NB4 (cell line): Measurements from ENCODE around the gene MICU1.

Source experiments
- DNase-seq: peaks from one replicate; pipeline ENCODE4 v3.0.0; 2010; ENCODE audit warnings: low read depth
- H3K4me3 ChIP-seq: one replicate; pipeline ENCODE4 v1.5.1; 2011; ENCODE audit warnings: mild to moderate bottlenecking, low read depth, low read length, moderate library complexity
- CTCF ChIP-seq: IDR thresholded peaks from one replicate; pipeline ENCODE4 v1.5.1; 2012; ENCODE audit warnings: low read depth, low read length
- MYC ChIP-seq: IDR thresholded peaks from 2 replicates; pipeline ENCODE4 v1.6.1; 2011; ENCODE audit warnings: low read depth, low read length
- POLR2A ChIP-seq: IDR thresholded peaks from 2 replicates; pipeline ENCODE4 v1.6.1; 2011; ENCODE audit warnings: mild to moderate bottlenecking; ENCODE audit not compliant: insufficient read length; ENCODE audit errors: extremely low read depth
- TF ChIP-seq, protein P1 (sequence below): IDR thresholded peaks from 2 replicates; pipeline ENCODE4 v1.6.1; 2011; ENCODE audit warnings: low read depth, low read length

MICU1 gene

DNA sequence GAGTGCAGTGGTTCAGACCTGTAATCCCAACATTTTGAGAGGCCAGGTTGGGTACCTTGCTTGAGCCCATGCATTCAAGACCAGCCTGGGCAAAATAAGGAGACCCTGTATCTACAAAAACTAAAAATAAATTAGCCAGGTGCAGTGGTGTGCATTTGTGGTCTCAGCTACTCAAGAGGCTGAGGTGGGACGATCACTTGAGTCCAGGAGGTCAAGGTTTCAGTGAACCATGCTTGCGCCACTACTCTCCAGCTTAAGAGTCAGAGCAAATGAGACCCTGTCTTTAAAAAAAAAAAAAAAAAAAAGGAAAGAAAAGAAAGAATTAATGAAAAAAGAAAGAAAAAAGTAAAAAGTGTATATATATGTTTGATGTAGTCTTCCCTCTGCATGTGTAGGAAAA, 24.7 kb downstream of the MICU1 start:
- no peak for DNase-seq
- TF ChIP-seq CTCF (no peak), MYC (no peak), POLR2A (no peak)
- TF ChIP-seq, protein P1, sequence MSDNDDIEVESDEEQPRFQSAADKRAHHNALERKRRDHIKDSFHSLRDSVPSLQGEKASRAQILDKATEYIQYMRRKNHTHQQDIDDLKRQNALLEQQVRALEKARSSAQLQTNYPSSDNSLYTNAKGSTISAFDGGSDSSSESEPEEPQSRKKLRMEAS: no peak

DNA sequence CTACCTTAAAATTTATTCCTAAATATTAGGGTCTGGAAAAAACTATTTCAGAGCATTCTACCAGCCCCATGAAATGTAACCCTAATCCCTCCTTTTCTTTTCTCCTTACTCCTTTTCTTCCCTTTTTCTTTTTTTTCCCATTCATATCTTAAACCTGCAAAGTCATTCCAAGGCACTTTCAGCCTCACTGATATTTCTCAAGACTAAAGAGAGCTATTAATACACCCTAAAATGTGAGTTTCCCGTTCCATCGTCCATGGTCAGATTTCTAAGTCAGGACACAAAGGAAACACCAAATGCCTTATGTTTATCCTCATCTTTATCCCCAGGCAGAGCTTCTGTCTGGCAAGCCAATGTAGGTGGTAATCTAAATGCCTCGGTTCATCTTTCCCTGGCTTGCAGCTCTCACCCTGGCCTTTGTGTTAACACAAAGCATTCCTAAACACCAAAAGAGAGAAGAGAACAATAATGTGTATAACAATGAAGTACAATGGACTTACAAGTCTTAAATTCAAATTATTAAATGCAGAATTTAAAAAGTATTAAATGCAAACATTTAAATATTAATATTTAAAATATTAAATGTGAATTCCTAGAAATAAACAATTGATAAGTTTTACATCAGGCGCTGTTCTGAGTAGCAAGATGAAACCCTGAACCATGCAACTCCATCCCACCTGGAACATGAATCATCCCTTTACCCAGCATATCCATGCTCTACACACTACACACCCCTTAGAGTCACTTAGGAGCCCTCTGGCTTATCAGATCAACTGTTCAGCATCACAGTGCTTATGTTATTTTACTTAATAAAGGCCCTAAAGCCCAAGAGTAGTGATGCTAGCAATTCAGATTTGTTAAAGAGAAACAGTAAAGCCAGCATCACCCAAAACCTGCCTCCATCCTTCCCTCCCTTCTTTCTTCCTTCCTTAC, 26.8 kb downstream of the MICU1 start:
- DNase-seq: no peak
- no peak for TF ChIP-seq POLR2A
- TF ChIP-seq, protein P1: no peak
- TF ChIP-seq MYC: no peak
- no peak for TF ChIP-seq CTCF
- H3K4me3 ChIP-seq: no peak overlapping the region

More for the DNA sequence above, 24.7 kb downstream of the MICU1 start:
- no peak overlapping the region for H3K4me3 ChIP-seq

DNA sequence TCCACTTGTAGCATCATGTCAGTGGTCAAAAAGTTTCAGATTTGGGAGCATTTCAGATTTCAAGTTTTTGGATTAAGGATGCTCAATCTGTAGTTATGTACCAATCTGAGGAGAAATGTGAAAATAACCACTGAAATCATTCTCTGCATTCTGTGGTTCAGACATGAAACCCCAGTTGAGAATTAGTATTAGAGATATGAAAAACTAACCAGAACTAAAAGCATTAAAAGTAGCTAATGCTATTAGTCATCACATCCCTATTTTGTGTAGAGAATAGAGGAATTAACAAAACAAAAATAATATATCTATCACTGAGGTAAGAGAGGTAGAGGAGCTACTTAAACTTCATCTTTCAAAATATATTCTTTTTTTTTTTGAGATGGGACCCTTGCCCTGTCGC, 28.0 kb downstream of the MICU1 start:
- TF ChIP-seq CTCF (no peak), MYC (no peak), POLR2A (no peak)
- TF ChIP-seq, protein P1: no peak
- no peak overlapping the region for H3K4me3 ChIP-seq
- DNase-seq: no peak

DNA sequence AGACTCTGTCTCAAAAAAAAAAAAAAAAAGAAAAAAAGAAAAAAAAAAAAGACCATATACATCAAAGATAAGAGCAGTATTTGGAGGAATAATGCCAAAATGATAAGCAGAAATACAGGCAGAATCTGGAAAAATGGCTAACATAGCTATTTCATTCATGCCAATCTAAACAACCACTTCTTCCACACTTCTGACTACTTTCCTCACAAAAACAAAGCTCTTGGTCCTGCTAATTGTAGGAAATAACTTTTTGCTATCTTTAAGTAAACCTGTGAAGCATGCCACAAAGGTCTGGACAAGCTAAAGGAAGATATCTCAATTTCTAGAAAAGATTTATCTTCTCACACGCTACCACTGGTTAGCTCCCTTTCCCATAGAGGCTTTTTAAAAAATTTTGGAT, 30.4 kb downstream of the MICU1 start:
- H3K4me3 ChIP-seq: no peak overlapping the region
- DNase-seq: no peak
- no peak for TF ChIP-seq MYC
- TF ChIP-seq, protein P1: no peak
- TF ChIP-seq POLR2A: no peak
- TF ChIP-seq CTCF: no peak

DNA sequence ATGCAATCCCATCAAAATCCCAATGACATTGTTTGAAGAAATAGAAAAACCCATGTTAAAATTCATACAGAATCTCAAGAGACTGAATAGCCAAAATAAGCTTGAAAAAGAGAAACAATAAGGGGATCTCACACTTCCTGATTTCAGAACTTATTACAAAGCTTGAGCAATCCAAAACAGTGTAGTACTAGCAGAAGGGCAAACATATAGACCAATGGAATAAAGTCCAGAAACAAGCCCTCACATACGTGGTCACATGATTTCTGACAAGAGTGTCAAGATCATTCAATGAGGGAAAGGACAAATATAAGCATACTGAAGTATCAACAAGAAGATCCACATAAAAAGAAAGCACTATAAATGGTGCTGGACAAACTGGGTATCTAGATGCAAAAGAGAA, 31.9 kb downstream of the MICU1 start:
- DNase-seq: peak; percentile 83
- peak overlapping the region; percentile 19 for H3K4me3 ChIP-seq
- TF ChIP-seq CTCF (no peak), POLR2A (no peak)
- TF ChIP-seq, protein P1: peak; percentile 35; the same call in 1 of the 2 replicates

- H3K4me3 ChIP-seq: no peak overlapping the region
- TF ChIP-seq CTCF (no peak), MYC (no peak), POLR2A (no peak)
- TF ChIP-seq, protein P1: no peak
- no peak for DNase-seq
These were observed 37.6 kb downstream of the MICU1 start for GRCh38 chr10:72588266-72588665.
